ENCODE measurements around the gene BCAT1. TPM values are rescaled to one million over a fixed set of nuclear protein-coding genes. Genes with fewer than 3 reads are reported as not detected.
"Not testable (repeated sequence)": the region's sequence is repeated elsewhere in the genome, so short reads cannot be mapped to it uniquely, and the experiment has no call there.

The BCAT1 gene
- polyA plus RNA-seq, 12 donors: 32.8 to 156 (median 51.2) TPM

GRCh38 chr12:24931666-24932405 is 17.1 kb downstream of the BCAT1 start:
- DNase-seq: no peak

GRCh38 chr12:24929953-24930352 is 18.9 kb downstream of the BCAT1 start:
- DNase-seq: no peak

GRCh38 chr12:24928533-24929306 is 20.2 kb downstream of the BCAT1 start:
- not testable (repeated sequence) for DNase-seq

GRCh38 chr12:24928131-24928530 is 20.8 kb downstream of the BCAT1 start:
- DNase-seq: no peak

DNA sequence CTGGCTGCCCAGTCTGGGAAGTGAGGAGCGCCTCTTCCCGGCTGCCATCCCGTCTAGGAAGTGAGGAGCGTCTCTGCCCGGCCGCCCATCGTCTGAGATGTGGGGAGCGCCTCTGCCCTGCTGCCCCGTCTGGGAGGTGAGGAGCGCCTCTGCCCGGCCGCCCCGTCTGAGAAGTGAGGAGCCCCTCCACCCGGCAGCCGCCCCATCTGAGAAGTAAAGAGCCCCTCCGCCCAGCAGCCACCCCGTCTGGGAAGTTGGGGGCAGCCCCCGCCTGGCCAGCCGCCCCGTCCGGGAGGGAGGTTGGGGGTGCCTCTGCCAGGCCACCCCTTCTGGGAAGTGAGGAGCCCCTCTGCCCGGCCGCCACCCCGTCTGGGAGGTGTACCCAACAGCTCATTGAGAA is 22.8 kb downstream of the BCAT1 start:
- not testable (repeated sequence) for DNase-seq

DNA sequence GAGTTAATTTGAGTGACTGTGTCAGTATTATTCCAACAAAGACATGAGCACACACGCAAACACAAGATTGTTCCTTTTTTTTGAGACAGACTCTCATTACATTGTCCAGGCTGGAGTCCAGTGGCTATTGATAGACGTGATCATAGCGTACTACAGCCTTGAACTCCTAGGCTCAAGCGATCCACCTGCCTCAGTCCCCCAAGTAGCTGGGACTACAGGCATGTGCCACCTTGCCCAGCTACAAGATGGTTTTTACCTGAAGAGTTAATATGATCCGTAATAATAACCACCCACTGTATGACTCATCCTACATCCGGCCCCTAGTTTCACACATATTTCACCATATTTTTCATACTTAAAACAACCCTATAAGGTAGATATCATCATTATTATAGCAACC is 26.8 kb downstream of the BCAT1 start:
- DNase-seq: no peak

- DNase-seq: no peak
Measured at GRCh38 chr12:24921251-24922038, 27.5 kb downstream of the BCAT1 start.

DNA sequence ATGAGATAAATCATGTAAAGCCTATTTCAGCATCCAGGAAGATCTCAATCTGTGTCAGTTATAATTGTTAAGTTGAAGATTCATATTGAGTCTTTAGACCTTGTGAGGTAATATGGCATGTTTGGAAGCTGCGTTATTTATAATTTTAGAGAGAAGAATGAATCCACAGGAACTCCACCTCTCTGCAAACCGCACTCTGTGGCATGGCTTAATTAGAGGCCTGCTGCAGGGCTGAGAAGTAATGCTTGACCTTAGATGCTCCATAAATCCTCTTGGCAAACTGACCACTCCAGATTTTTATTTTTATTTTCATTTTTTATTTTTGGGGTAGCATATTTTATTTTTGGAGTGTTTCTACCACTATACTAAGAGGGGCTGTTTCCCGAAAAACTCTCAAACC is 28.8 kb downstream of the BCAT1 start:
- no peak for DNase-seq

- DNase-seq: no peak
Measured at GRCh38 chr12:24919346-24920001, 29.4 kb downstream of the BCAT1 start.

GRCh38 chr12:24918596-24918995 is 30.3 kb downstream of the BCAT1 start:
- no peak for DNase-seq

DNA sequence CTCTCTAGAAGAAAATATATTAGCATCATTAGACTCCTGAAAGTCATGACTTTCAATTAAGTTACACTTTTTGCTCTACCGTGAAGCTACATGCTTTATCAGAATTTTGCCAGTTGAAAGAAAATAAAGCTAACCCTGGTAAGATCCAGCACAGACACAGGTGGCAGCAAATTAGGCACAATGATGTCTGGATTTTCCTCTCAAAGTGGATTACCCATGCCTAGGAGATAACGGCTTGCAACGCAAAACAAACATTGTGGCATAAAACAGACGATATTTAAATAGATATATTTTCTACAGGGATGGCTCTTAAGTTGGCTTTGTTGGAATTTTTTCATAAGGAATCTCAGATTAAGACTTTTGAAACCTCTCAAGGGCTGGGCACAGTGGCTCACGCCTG is 33.4 kb downstream of the BCAT1 start:
- DNase-seq: no peak

GRCh38 chr12:24913953-24914352 is 34.9 kb downstream of the BCAT1 start:
- no peak for DNase-seq

GRCh38 chr12:24913130-24913529 is 35.8 kb downstream of the BCAT1 start:
- no peak for DNase-seq

GRCh38 chr12:24911271-24911791 is 37.6 kb downstream of the BCAT1 start:
- DNase-seq: no peak

DNA sequence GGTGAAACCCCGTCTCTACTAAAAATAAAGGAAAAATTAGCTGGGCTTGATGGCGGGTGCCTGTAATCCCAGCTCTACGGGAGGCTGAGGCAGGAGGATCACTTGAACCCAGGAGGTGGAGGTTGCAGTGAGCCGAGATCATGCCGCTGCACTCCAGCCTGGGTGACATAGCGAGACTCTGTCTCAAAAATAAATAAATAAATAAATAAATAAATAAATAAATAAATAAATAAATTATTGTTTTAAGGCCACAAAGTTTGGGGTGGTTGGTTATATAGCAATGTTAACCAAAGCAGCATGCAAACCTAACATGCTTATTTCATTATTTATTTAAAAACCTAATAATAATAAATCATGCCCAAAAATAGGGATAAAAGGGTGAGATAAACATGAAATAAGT is 38.7 kb downstream of the BCAT1 start:
- DNase-seq: not testable (repeated sequence)

DNA sequence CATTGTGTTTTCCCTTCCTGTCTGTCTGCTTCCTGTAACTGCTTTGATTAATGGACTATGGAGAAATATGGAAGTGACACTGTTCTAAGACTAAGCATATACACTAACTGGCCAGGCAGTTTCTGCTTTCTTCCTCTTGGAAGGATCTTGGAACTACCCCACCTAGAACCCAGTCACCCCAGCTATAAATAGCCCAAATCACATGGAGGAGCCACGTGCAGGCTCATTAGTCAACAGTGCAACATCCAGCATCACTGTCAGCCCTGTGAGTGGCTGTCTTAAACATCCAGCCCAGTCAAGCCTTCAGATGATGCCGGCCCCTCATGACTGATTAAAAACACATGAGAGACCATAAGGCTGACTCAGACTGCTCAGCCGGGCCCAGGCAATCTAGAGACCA is 39.2 kb downstream of the BCAT1 start:
- no peak for DNase-seq

DNA sequence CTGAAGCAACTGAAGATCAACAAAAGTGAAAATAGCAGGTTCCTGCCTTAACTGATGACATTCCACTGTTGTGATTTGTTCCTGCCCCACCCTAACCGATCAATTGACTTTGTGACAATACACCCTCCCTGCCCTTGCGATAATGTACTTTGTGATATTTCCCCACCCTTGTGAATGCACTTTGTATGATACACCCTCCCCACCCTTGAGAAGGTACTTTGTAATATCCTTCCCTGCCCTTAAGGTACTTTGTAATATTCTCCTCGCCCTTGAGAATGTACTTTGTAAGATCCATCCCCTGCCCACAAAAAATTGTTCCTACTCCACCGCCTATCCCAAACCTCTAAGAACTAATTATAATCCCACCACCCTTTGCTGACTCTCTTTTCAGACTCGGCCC is 41.4 kb downstream of the BCAT1 start:
- DNase-seq: no peak

GRCh38 chr12:24906141-24906540 is 42.8 kb downstream of the BCAT1 start:
- DNase-seq: no peak

GRCh38 chr12:24905431-24905830 is 43.5 kb downstream of the BCAT1 start:
- no peak for DNase-seq

DNA sequence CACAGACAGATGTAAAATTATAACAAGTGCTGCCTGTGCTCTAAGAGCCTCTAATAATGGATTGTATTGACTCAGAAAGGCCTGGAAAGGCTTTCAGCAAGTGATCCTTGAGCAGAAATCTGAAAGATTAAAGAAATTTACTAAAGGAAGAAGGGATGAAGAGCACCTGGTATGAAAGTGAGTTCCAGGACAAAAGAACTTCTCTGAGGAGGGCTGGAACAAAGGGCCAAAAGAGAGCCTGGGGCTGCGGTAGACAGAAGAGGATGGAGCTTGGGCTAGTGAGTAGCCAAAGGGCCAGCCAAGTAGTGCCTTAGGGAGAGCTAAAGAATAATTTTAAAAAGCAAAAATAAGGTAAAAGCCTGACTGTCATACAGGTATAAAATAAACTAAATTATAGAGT is 44.0 kb downstream of the BCAT1 start:
- DNase-seq: no peak

DNA sequence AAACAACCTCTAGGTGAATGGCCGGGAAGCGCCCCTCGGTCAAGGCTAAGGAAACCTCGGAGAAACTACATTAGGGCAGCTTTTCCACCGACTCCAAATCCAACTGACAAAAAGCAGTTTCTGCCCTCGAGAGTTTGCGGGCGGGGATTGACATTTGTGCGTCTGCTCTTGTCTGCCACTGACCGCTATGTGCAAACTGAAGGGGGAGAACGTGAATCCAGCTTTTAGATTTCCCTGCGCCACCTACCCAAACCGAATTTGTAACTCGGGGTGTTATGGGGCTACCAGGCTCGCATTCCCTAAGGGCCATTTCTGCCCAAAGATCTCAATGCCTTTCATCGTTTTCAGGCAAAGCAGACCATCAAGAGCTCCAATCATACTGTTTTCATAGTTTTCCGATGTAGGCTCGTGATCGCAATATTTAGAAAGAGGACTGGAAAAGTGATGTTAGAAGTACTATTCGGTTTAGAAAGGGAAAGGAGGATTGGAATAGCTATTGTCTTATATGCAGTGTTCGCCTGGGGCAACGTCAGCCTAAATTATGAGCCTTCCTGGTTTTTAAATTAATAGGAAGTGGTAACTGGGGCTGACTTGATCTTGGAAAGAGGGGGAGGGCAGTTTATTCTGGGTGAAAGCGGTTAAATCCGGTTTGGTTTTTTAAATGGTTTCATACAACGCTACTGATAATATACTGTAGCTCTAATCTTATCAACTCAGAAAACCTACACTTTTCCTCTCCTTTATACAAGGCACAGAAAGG is 45.4 kb downstream of the BCAT1 start:
- peak; percentile 38 for DNase-seq
